K562 (cell line): ENCODE measurements around the gene PCSK5. TPM values are rescaled to one million over a fixed set of nuclear protein-coding genes. Genes with fewer than 3 reads are reported as not detected.
A peak's percentile ranks its signal among the peaks of the same experiment; 100 is the strongest.

Source experiments
- ATAC-seq: fragments of 200-7000 bp; cut with Tn5 transposase; 3 replicates; pipeline ENCODE4 v1.9.1; 2020; ENCODE audit warnings: moderate library complexity
- BruUV-seq: library from RNA; stranded (reverse); fragments of 400-500 nt; replicated peaks from 2 replicates; lab custom pipeline; 2021; lab: Mats Ljungman, UMichigan
- CTCF ChIA-PET: fragments of 300-600 bp; formaldehyde crosslinking; extraction: SDS; loops from one replicate; lab custom pipeline; 2021; ENCODE audit warnings: low intra/inter-chr PET ratio; lab: Yijun Ruan, JAX
- POLR2A ChIA-PET: fragments of 300-600, 350-650 bp; sonication (Branson Sonifier 250); formaldehyde crosslinking; extraction: SDS; loops from one replicate; lab custom pipeline; 2021; ENCODE audit warnings: antibody characterized with exemption, inconsistent platforms; lab: Yijun Ruan, JAX
- DNase-seq, 4 experiments: peaks; one replicate each; pipeline versions ENCODE4 v3.0.0 to v3.0.0-alpha.2; 2011 to 2018; ENCODE audit warnings: low spot score in 3 of 4, mixed read lengths in 3 of 4; ENCODE audit errors: extremely low read depth in 1 of 4
- FAIRE-seq: peaks from 2 replicates; lab custom pipeline; 2011; peaks lifted over from hg19 to GRCh38; lab: Jason Lieb, UNC
- H2AFZ ChIP-seq: 2 replicates; pipeline ENCODE4 v1.6.0; 2011; ENCODE audit warnings: low read depth, low read length, control low read depth, inconsistent platforms
- H3K27ac ChIP-seq: fragments of 200-600 bp; 3 replicates; pipeline ENCODE4 v1.8.0; 2011; ENCODE audit warnings: low read depth, mild to moderate bottlenecking, control low read depth, inconsistent platforms, low read length, moderate library complexity, mixed read lengths; ENCODE audit errors: extremely low read depth
- H3K27me3 ChIP-seq, 2 experiments: fragments of 300-600 bp in 1 of 2; 2 replicates in 1 of 2; 3 replicates in 1 of 2; pipeline versions ENCODE4 v1.6.0 to v1.8.0; 2011; ENCODE audit warnings: inconsistent platforms in 2 of 2, low read length in 2 of 2, mild to moderate bottlenecking in 1 of 2, mixed read lengths in 1 of 2, moderate library complexity in 1 of 2; ENCODE audit not compliant: control insufficient read depth in 2 of 2, insufficient read depth in 2 of 2
- H3K36me3 ChIP-seq: fragments of 300-600 bp; 3 replicates; pipeline ENCODE4 v1.8.0; 2011; ENCODE audit warnings: mild to moderate bottlenecking, low read length, inconsistent platforms; ENCODE audit not compliant: control insufficient read depth, insufficient read depth
- H3K4me1 ChIP-seq, 2 experiments: fragments of 200-600 bp in 1 of 2; replicated peaks in 1 of 2; 2 replicates in 1 of 2; 3 replicates in 1 of 2; pipeline versions ENCODE4 v1.5.1 to v1.8.0; 2011; ENCODE audit warnings: inconsistent platforms in 2 of 2, low read length in 2 of 2, mild to moderate bottlenecking in 1 of 2, mixed read lengths in 1 of 2, moderate library complexity in 1 of 2; ENCODE audit not compliant: control insufficient read depth in 2 of 2, insufficient read depth in 2 of 2
- H3K4me2 ChIP-seq: 2 replicates; pipeline ENCODE4 v1.6.1; 2011; ENCODE audit warnings: low read length, control low read depth, inconsistent platforms, mixed read lengths; ENCODE audit not compliant: insufficient read depth
- H3K4me3 ChIP-seq: fragments of 200-600 bp; sonication (generic), shearing (Covaris generic); 2 replicates; pipeline ENCODE4 v1.5.1; 2016; ENCODE audit warnings: control low read depth, inconsistent platforms
- H3K79me2 ChIP-seq: fragments of 200-600 bp; 3 replicates; pipeline ENCODE4 v1.8.0; 2011; ENCODE audit warnings: low read length, inconsistent platforms; ENCODE audit not compliant: control insufficient read depth, insufficient read depth
- H3K9ac ChIP-seq, 2 experiments: 2 replicates each; pipeline versions ENCODE4 v1.6.0 to v1.6.1; 2011; ENCODE audit warnings: low read depth in 2 of 2, low read length in 2 of 2, control low read depth in 1 of 2, inconsistent platforms in 1 of 2, mild to moderate bottlenecking in 1 of 2, mixed read lengths in 1 of 2; ENCODE audit not compliant: insufficient read depth in 1 of 2
- H3K9me1 ChIP-seq: one replicate; pipeline ENCODE4 v1.6.0; 2011; ENCODE audit warnings: inconsistent platforms, mild to moderate bottlenecking, low read length, moderate library complexity; ENCODE audit not compliant: control insufficient read depth, insufficient read depth
- H3K9me3 ChIP-seq: replicated peaks from 2 replicates; pipeline ENCODE4 v1.5.1; 2011; ENCODE audit warnings: low read depth, low read length, inconsistent platforms; ENCODE audit not compliant: control insufficient read depth, insufficient read depth
- H4K20me1 ChIP-seq: replicated peaks from 2 replicates; pipeline ENCODE4 v1.6.1; 2011; ENCODE audit warnings: low read length, inconsistent platforms, mixed read lengths; ENCODE audit not compliant: control insufficient read depth, insufficient read depth
- ARID1B ChIP-seq: fragments of 450-650 bp; IDR thresholded peaks from 2 replicates; pipeline ENCODE4 v1.6.1; 2016; ENCODE audit warnings: antibody characterized with exemption, mild to moderate bottlenecking, inconsistent platforms
- CC2D1A ChIP-seq: fragments of 450-650 bp; IDR thresholded peaks from 2 replicates; pipeline ENCODE4 v1.6.1; 2017; ENCODE audit warnings: mild to moderate bottlenecking
- CCNT2 ChIP-seq: IDR thresholded peaks from 2 replicates; pipeline ENCODE4 v1.6.1; 2011; ENCODE audit warnings: borderline replicate concordance, low read depth, mild to moderate bottlenecking, moderate library complexity, mixed read lengths, low read length; ENCODE audit not compliant: insufficient read length; ENCODE audit errors: extremely low read depth
- DMBX1 ChIP-seq: fragments of 250-450 bp; sonication (Bioruptor Pico); IDR thresholded peaks from 2 replicates; pipeline ENCODE4 v1.8.0; 2022; ENCODE audit warnings: inconsistent platforms, mild to moderate bottlenecking, moderate library complexity, borderline replicate concordance
- FOSL1 ChIP-seq: fragments of 200-800 bp; sonication (Bioruptor generic); conservative IDR thresholded peaks from 2 replicates; pipeline ENCODE4 v1.6.1; 2016; ENCODE audit warnings: missing genetic modification characterization, missing compliant biosample characterization
- GATAD2A ChIP-seq: fragments of 450-650 bp; IDR thresholded peaks from 2 replicates; pipeline ENCODE4 v1.6.1; 2017
- GATAD2B ChIP-seq: fragments of 450-650 bp; IDR thresholded peaks from 2 replicates; pipeline ENCODE4 v1.6.1; 2017; ENCODE audit warnings: mild to moderate bottlenecking, borderline replicate concordance
- HDAC3 ChIP-seq: fragments of 450-650 bp; IDR thresholded peaks from 2 replicates; pipeline ENCODE4 v1.6.1; 2018; ENCODE audit warnings: borderline replicate concordance, mild to moderate bottlenecking, moderate library complexity; ENCODE audit not compliant: partially characterized antibody
- JUN ChIP-seq, 2 experiments: sonication (generic) in 1 of 2; formaldehyde crosslinking in 1 of 2; IDR thresholded peaks; 2 replicates each; pipeline versions ENCODE4 v1.6.1 to v1.8.0; 2012 to 2022; ENCODE audit warnings: borderline replicate concordance in 2 of 2, mild to moderate bottlenecking in 2 of 2, improper control_type of control experiment in 1 of 2, low read depth in 1 of 2, low read length in 1 of 2, missing genetic modification reagents in 1 of 2
- JUND ChIP-seq, 2 experiments: IDR thresholded peaks; 2 replicates in 1 of 2; 3 replicates in 1 of 2; pipeline ENCODE4 v1.6.1; 2011; ENCODE audit warnings: borderline replicate concordance in 2 of 2, low read depth in 2 of 2, low read length in 2 of 2, improper control_type of control experiment in 1 of 2, missing biosample characterization in 1 of 2, missing genetic modification characterization in 1 of 2, missing genetic modification reagents in 1 of 2
- LCOR ChIP-seq: sonication (generic); formaldehyde crosslinking; IDR thresholded peaks from 2 replicates; pipeline ENCODE4 v1.8.0; 2022; ENCODE audit warnings: mild to moderate bottlenecking, missing genetic modification reagents
- MYC ChIP-seq, 2 experiments: fragments of 250-450 bp in 1 of 2; sonication (Bioruptor Pico) in 1 of 2; IDR thresholded peaks; 2 replicates each; pipeline versions ENCODE4 v1.5.1 to v1.6.1; 2012 to 2021; ENCODE audit warnings: low read depth in 2 of 2, borderline replicate concordance in 1 of 2, improper control_type of control experiment in 1 of 2, low read length in 1 of 2, mild to moderate bottlenecking in 1 of 2, moderate library complexity in 1 of 2
- NCOR1 ChIP-seq: fragments of 450-650 bp; IDR thresholded peaks from 2 replicates; pipeline ENCODE4 v1.6.1; 2016; ENCODE audit warnings: mild to moderate bottlenecking, moderate library complexity
- RAD51 ChIP-seq: fragments of 450-650 bp; IDR thresholded peaks from 2 replicates; pipeline ENCODE4 v1.7.1; 2016; ENCODE audit warnings: low read depth, mild to moderate bottlenecking, borderline replicate concordance
- RBM39 ChIP-seq: fragments of 200-400 bp; formaldehyde crosslinking; optimal IDR thresholded peaks from 2 replicates; pipeline ENCODE3; 2018; ENCODE audit warnings: low read depth, low read length
- SPI1 ChIP-seq: IDR thresholded peaks from 2 replicates; pipeline ENCODE4 v1.6.1; 2011; ENCODE audit warnings: low read depth, low read length, control low read depth, borderline replicate concordance
- TCF3 ChIP-seq: sonication (generic); formaldehyde crosslinking; IDR thresholded peaks from 2 replicates; pipeline ENCODE4 v1.4.0; 2020; ENCODE audit warnings: mild to moderate bottlenecking, missing genetic modification reagents
- WGBS: fragments of 100-300 bp; shearing (Covaris generic); methylation state at CpG from one replicate; pipeline ENCODE4 v1.1.6; 2016; ENCODE audit warnings: low coverage, mixed read lengths; ENCODE audit not compliant: insufficient coverage; ENCODE audit errors: missing lambda C conversion rate; 5-methylcytosine and 5-hydroxymethylcytosine counted together
- in situ Hi-C: fragments of 300-500 bp; cut with MboI; formaldehyde crosslinking; loops from 4 replicates; pipeline ENCODE4 v1.15.0; 2018; ENCODE audit warnings: inconsistent platforms, mixed read lengths
- intact Hi-C: fragments of 100-400 bp; cut with micrococcal nuclease; formaldehyde crosslinking; loops from 2 replicates; pipeline ENCODE4 v1.14.2; 2022
- polyA plus RNA-seq, 8 experiments: library from polyadenylated mRNA; depleted of rRNA in 4 of 8; stranded (reverse) in 5 of 8; unstranded in 3 of 8; fragments of >200 nt; fragmentation: Nextera tagmentation in 2 of 8; fragmentation: Illumina TruSeq in 1 of 8; extraction: Ambion mirVana in 2 of 8; extraction: Trizol in 1 of 8; gene quantifications; 2 replicates each; pipeline versions ENCODE4 v1.2.1 to v1.2.3, GENCODE V29; 2011 to 2014; ENCODE audit warnings: inconsistent platforms in 1 of 8, missing spikeins in 1 of 8
- total RNA-seq, 7 experiments: library from RNA; depleted of rRNA in 6 of 7; stranded (reverse); fragments of >200 nt in 6 of 7; fragmentation: Illumina TruSeq in 2 of 7; extraction: Trizol in 2 of 7; gene quantifications; 2 replicates each; pipeline versions ENCODE4 v1.2.1 to v1.2.3, GENCODE V29; 2011 to 2021; ENCODE audit warnings: low replicate concordance in 1 of 7
- TF ChIP-seq, protein P1 (sequence below), 2 experiments: fragments of 450-650 bp; IDR thresholded peaks; 2 replicates each; pipeline ENCODE4 v1.6.1; 2016
- TF ChIP-seq, protein P2 (sequence below), 2 experiments: fragments of 450-650 bp in 1 of 2; sonication (generic) in 1 of 2; formaldehyde crosslinking in 1 of 2; IDR thresholded peaks in 1 of 2; conservative IDR thresholded peaks in 1 of 2; 2 replicates each; pipeline versions ENCODE4 v1.6.1 to v1.8.1; 2016 to 2023; ENCODE audit warnings: mild to moderate bottlenecking in 2 of 2, moderate library complexity in 2 of 2, inconsistent platforms in 1 of 2, missing genetic modification reagents in 1 of 2

The PCSK5 gene
- total and polyA plus RNA-seq, 9 of the 15 experiments (the other 6 are each of a cell fraction or from before 2014, with no cell fraction given) = not detected

DNA sequence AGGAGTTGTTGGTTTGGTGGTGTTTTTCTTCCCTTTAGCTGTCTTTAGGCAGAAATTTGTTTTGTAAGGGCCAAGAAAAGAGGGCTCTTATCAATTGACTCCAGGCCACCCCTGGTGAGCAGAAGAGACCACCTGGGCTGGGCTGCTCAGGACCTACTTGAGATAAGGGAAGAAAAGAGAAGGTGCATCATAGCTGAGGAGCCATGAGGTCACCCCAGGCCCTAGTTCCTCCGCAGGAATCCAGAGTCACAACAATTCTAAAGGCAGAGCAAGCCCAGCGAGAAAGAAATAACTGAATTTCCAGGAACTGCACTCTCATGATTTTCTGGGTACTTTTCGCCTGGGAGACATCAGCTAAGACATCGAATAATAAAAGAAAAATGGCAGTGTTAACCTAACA lies 468.9 kb downstream of the PCSK5 start:
- H3K4me3 ChIP-seq = no peak overlapping the region
- POLR2A ChIA-PET = interaction anchor here (0.6 to 1.9 kb wide), 12 partner anchors 9 to 295 kb away, joined by 3 to 10 read pairs (median 3); partner anchors contain the start of gene RFK
- H3K27me3 ChIP-seq = no peaks in the 10 kb centered on the region
- H3K9me1 ChIP-seq = no peaks in the 10 kb centered on the region
- peak overlapping the region; percentile 39 for H3K4me2 ChIP-seq
- 0% methylated on average over 4 of the region's 4 CpGs for WGBS
- ATAC-seq = peak; percentile 94
- BruUV-seq = no TSS peak
- peaks cover 6 to 45% of the 10 kb centered on the region in 2 experiments; a peak in 3 of 5 replicates for H3K4me1 ChIP-seq
- in situ Hi-C loops = no loop called here
- peak; percentile 74 to 89 (median 81) for DNase-seq
- no peaks in the 10 kb centered on the region for H4K20me1 ChIP-seq
- H3K9ac ChIP-seq = no peak overlapping the region; a peak in 2 of 4 replicates
- H3K79me2 ChIP-seq = no peaks in the 10 kb centered on the region
- H3K36me3 ChIP-seq = no peaks in the 10 kb centered on the region; the same call in 2 of the 3 replicates
- H2AFZ ChIP-seq = no peak overlapping the region
- peak; percentile 90 for FAIRE-seq
- H3K9me3 ChIP-seq = no peaks in the 10 kb centered on the region
- peak overlapping the region; percentile 51 for H3K27ac ChIP-seq
- intact Hi-C loops = no loop called here
- CTCF ChIA-PET = no interaction called here
- peak; percentile 95 for TF ChIP-seq TCF3 (CRISPR knock-in tag)
- TF ChIP-seq GATAD2B = peak; percentile 37; the same call in 1 of the 2 replicates
- peak; percentile 86 for TF ChIP-seq CCNT2
- peak; percentile 93 for TF ChIP-seq NCOR1
- peak; percentile 73; the same call in 1 of the 2 replicates for TF ChIP-seq CC2D1A
- peak; percentile 52 for TF ChIP-seq HDAC3
- peak; percentile 82 for TF ChIP-seq JUND (IDR thresholded peaks at IDR 0.05; ENCODE audit: borderline replicate concordance, low read depth, low read length)
- peak; percentile 56; the same call in 2 of the 3 replicates for TF ChIP-seq JUND (tag; IDR thresholded peaks at IDR 0.05; ENCODE audit: borderline replicate concordance, low read depth, low read length)
- TF ChIP-seq FOSL1 = peak; percentile 64
- TF ChIP-seq MYC (IDR thresholded peaks at IDR 0.05; ENCODE audit: low read depth, low read length) = peak; percentile 46; the same call in 1 of the 2 replicates
- no peak for TF ChIP-seq MYC (CRISPR knock-in tag; IDR thresholded peaks at IDR 0.05; ENCODE audit: borderline replicate concordance, low read depth)
- TF ChIP-seq, protein P1, sequence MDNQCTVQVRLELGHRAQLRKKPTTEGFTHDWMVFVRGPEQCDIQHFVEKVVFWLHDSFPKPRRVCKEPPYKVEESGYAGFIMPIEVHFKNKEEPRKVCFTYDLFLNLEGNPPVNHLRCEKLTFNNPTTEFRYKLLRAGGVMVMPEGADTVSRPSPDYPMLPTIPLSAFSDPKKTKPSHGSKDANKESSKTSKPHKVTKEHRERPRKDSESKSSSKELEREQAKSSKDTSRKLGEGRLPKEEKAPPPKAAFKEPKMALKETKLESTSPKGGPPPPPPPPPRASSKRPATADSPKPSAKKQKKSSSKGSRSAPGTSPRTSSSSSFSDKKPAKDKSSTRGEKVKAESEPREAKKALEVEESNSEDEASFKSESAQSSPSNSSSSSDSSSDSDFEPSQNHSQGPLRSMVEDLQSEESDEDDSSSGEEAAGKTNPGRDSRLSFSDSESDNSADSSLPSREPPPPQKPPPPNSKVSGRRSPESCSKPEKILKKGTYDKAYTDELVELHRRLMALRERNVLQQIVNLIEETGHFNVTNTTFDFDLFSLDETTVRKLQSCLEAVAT (IDR thresholded peaks at IDR 0.05) = peak in 1 of 2 experiments; percentile 33; a peak in 1 of 4 replicates
- peak; percentile 8; the same call in 1 of the 2 replicates for TF ChIP-seq RAD51
- TF ChIP-seq RBM39 = no peak
- peak; percentile 46; the same call in 1 of the 2 replicates for TF ChIP-seq SPI1
- TF ChIP-seq GATAD2A = no peak
- TF ChIP-seq LCOR (CRISPR knock-in tag) = no peak
- TF ChIP-seq, protein P2, sequence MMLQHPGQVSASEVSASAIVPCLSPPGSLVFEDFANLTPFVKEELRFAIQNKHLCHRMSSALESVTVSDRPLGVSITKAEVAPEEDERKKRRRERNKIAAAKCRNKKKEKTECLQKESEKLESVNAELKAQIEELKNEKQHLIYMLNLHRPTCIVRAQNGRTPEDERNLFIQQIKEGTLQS (IDR thresholded peaks at IDR 0.05) = peak; percentile 84
- TF ChIP-seq, protein P2 (CRISPR knock-in tag; conservative IDR thresholded peaks at IDR 0.05) = no peak
- peak; percentile 97 for TF ChIP-seq ARID1B
- peak; percentile 59; the same call in 1 of the 2 replicates for TF ChIP-seq DMBX1
- peak; percentile 82 for TF ChIP-seq JUN (IDR thresholded peaks at IDR 0.05; ENCODE audit: borderline replicate concordance, low read depth, low read length)
- no peak for TF ChIP-seq JUN (CRISPR knock-in tag; IDR thresholded peaks at IDR 0.05; ENCODE audit: borderline replicate concordance)
